Measurements from ENCODE around the gene ADPRH. TPM values are rescaled to one million over a fixed set of nuclear protein-coding genes. Genes with fewer than 3 reads are reported as not detected.

Gene ADPRH
- total RNA-seq, 5 donors from 2014 or later (not counting 1 experiment from before 2014, with no cell fraction given), result 0.43 to 3.6 (median 1.5) TPM

DNA sequence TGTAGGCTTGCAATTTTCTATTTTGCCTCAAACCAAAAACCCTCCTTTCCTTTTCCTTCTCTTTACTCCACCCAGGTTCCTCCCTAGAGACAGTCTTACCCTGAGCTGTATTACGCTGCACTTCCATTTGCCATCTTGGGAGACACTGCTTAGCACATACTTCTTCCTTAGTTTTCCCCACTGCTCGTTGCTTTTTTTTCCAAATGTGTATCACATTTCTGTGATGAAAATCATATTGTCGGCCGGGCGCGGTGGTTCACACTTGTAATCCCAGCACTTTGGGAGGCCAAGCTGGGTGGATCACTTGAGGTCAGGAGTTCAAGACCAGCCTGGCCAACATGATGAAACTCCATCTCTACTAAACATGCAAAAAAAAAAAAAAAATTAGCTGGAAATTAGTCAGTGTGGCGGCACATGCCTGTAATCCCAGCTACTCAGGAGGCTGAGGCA is 51.6 kb downstream of the ADPRH start:
- Mint-ChIP-seq H3K27me3 (peaks cover 0 to 5% of the 10 kb centered on the region in 2 donors), H3K4me1 (peaks cover 5 to 32% (median 13%) of the 10 kb centered on the region in 3 donors), H3K4me3 (no peak overlapping the region), H3K9me3 (no peaks in the 10 kb centered on the region), H3K27ac (no peak overlapping the region), H3K36me3 (no peaks in the 10 kb centered on the region)
- Histone ChIP-seq H3K9me3 (no peaks in the 10 kb centered on the region), H3K27ac (ENCODE audit: low read length) (no peak overlapping the region), H3K27me3 (replicated peaks in 1 of 2; ENCODE audit: control insufficient read depth in 2 of 2, extremely low read depth in 1 of 2, insufficient read depth in 2 of 2, low read length in 1 of 2) (peaks cover 0 to 5% of the 10 kb centered on the region in 2 experiments), H3K4me3 (ENCODE audit: control insufficient read depth in 1 of 2, extremely low read depth in 1 of 2, low read length in 1 of 2) (no peak overlapping the region), H3K4me1 (ENCODE audit: control insufficient read depth in 1 of 2, extremely low read depth in 1 of 2, insufficient read depth in 2 of 2, low read length in 2 of 2) (peaks cover 0 to 14% of the 10 kb centered on the region in 2 experiments), H3K36me3 (ENCODE audit: control insufficient read depth in 2 of 2, extremely low read depth in 1 of 2, insufficient read depth in 1 of 2, low read length in 1 of 2) (no peaks in the 10 kb centered on the region)
- ChIA-PET POLR2A (no interaction called here), CTCF (no interaction called here)
- DNase-seq (no peak), ATAC-seq (replicated peaks in 1 of 4) (no peak)
- 96% methylated on average over 7 of the region's 7 CpGs for WGBS (ENCODE audit: insufficient coverage)

DNA sequence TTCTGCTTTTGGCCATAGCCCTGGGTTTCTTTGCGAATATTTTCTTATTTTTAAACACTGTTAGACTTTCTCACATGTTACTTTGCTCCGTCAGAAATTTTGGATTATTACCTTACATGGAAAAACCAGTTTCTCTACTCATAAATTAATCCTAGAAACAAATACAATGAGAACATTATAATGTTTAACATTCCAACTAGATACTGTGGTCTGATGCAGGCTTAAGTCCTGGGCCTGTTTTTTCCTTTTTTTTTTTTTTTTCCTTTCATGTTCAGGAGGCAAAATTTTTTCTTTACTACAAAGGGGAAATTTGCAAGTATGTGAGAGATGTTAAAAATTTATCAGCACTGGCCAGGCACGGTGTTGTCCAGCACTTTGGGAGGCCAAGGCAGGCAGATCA is 52.2 kb downstream of the ADPRH start:
- no peaks in the 10 kb centered on the region for H3K9me3 Mint-ChIP-seq
- no peak overlapping the region for H3K4me3 Mint-ChIP-seq
- Histone ChIP-seq H3K36me3 (ENCODE audit: control insufficient read depth in 2 of 2, extremely low read depth in 1 of 2, insufficient read depth in 1 of 2, low read length in 1 of 2) (no peaks in the 10 kb centered on the region), H3K27ac (ENCODE audit: low read length) (no peak overlapping the region), H3K4me1 (ENCODE audit: control insufficient read depth in 1 of 2, extremely low read depth in 1 of 2, insufficient read depth in 2 of 2, low read length in 2 of 2) (peaks cover 0 to 13% of the 10 kb centered on the region in 2 experiments), H3K4me3 (ENCODE audit: control insufficient read depth in 1 of 2, extremely low read depth in 1 of 2, low read length in 1 of 2) (no peak overlapping the region), H3K27me3 (replicated peaks in 1 of 2; ENCODE audit: control insufficient read depth in 2 of 2, extremely low read depth in 1 of 2, insufficient read depth in 2 of 2, low read length in 1 of 2) (peaks cover 0 to 2% of the 10 kb centered on the region in 2 experiments), H3K9me3 (no peaks in the 10 kb centered on the region)
- H3K36me3 Mint-ChIP-seq, result no peaks in the 10 kb centered on the region
- CTCF ChIA-PET, result no interaction called here
- peaks cover 0 to under 1% of the 10 kb centered on the region in 2 donors for H3K27me3 Mint-ChIP-seq
- POLR2A ChIA-PET, result no interaction called here
- H3K4me1 Mint-ChIP-seq, result peaks cover 5 to 27% (median 13%) of the 10 kb centered on the region in 3 donors
- 83% methylated on average over 2 of the region's 3 CpGs for WGBS (ENCODE audit: insufficient coverage)
- H3K27ac Mint-ChIP-seq, result no peak overlapping the region
- no peak for ATAC-seq (replicated peaks in 1 of 4)
- no peak for DNase-seq

DNA sequence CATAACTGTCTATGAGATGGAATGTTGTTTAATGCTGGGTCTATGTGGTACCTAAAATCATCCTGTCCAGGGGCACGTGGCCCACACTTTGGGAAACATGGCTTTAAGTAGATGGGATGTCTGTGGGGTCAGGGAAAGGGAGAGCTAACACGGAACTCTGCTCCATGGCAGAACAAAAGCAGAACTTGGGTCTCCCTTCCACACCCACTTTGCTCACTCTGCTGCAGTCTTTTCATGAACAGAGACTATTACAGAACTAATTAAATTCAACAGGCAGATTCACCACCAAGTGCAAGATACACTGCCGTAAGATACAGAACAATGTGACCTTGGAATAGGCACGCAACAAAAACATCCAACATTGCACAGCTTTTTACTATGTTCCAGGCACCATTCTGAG is 52.9 kb downstream of the ADPRH start:
- ChIA-PET CTCF (no interaction called here), POLR2A (no interaction called here)
- Histone ChIP-seq H3K27ac (ENCODE audit: low read length) (no peak overlapping the region), H3K4me1 (ENCODE audit: control insufficient read depth in 1 of 2, extremely low read depth in 1 of 2, insufficient read depth in 2 of 2, low read length in 2 of 2) (peaks cover 0 to 8% of the 10 kb centered on the region in 2 experiments), H3K4me3 (ENCODE audit: control insufficient read depth in 1 of 2, extremely low read depth in 1 of 2, low read length in 1 of 2) (no peak overlapping the region), H3K9me3 (no peaks in the 10 kb centered on the region), H3K27me3 (replicated peaks in 1 of 2; ENCODE audit: control insufficient read depth in 2 of 2, extremely low read depth in 1 of 2, insufficient read depth in 2 of 2, low read length in 1 of 2) (no peaks in the 10 kb centered on the region), H3K36me3 (ENCODE audit: control insufficient read depth in 2 of 2, extremely low read depth in 1 of 2, insufficient read depth in 1 of 2, low read length in 1 of 2) (no peaks in the 10 kb centered on the region)
- no peaks in the 10 kb centered on the region for H3K36me3 Mint-ChIP-seq
- no peak for DNase-seq
- peaks cover 5 to 21% (median 9%) of the 10 kb centered on the region in 3 donors for H3K4me1 Mint-ChIP-seq
- H3K4me3 Mint-ChIP-seq, result no peak overlapping the region
- no peaks in the 10 kb centered on the region for H3K9me3 Mint-ChIP-seq
- no peaks in the 10 kb centered on the region for H3K27me3 Mint-ChIP-seq
- ATAC-seq (replicated peaks in 1 of 4), result no peak
- WGBS (ENCODE audit: insufficient coverage), result 81% methylated on average over 2 of the region's 4 CpGs
- H3K27ac Mint-ChIP-seq, result no peak overlapping the region

DNA sequence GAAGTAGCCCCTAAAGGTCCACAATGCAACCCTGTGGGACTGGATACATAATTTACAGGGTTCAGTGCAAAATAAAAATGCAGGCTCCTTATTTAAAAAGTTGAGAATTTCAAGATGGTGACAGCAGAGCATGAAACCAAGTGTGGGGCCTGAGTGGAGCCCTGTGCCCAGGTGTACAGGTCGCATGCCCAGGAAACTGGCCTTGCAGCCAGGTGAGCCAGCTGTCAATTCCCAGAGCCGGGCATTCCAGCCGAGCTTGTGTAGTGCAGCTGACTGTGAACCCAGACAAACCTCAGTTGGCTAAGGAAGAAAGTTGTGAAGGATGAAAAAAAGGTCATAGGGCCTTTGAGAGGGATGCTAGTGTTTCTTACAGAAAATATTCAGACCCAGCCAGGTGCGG is 53.5 kb downstream of the ADPRH start:
- WGBS (ENCODE audit: insufficient coverage), result 78% methylated on average over 4 of the region's 4 CpGs
- ATAC-seq (replicated peaks in 1 of 4), result no peak
- POLR2A ChIA-PET, result no interaction called here
- no peaks in the 10 kb centered on the region for H3K9me3 Mint-ChIP-seq
- Histone ChIP-seq H3K4me3 (ENCODE audit: control insufficient read depth in 1 of 2, extremely low read depth in 1 of 2, low read length in 1 of 2) (no peak overlapping the region), H3K27me3 (replicated peaks in 1 of 2; ENCODE audit: control insufficient read depth in 2 of 2, extremely low read depth in 1 of 2, insufficient read depth in 2 of 2, low read length in 1 of 2) (no peaks in the 10 kb centered on the region), H3K27ac (ENCODE audit: low read length) (no peak overlapping the region), H3K4me1 (ENCODE audit: control insufficient read depth in 1 of 2, extremely low read depth in 1 of 2, insufficient read depth in 2 of 2, low read length in 2 of 2) (peaks cover 0 to 2% of the 10 kb centered on the region in 2 experiments), H3K9me3 (no peaks in the 10 kb centered on the region), H3K36me3 (ENCODE audit: control insufficient read depth in 2 of 2, extremely low read depth in 1 of 2, insufficient read depth in 1 of 2, low read length in 1 of 2) (no peaks in the 10 kb centered on the region)
- H3K4me1 Mint-ChIP-seq, result peaks cover 3 to 18% (median 4%) of the 10 kb centered on the region in 3 donors
- H3K36me3 Mint-ChIP-seq, result no peaks in the 10 kb centered on the region
- H3K27me3 Mint-ChIP-seq, result no peaks in the 10 kb centered on the region
- CTCF ChIA-PET, result no interaction called here
- H3K4me3 Mint-ChIP-seq, result no peak overlapping the region
- DNase-seq, result no peak
- no peak overlapping the region for H3K27ac Mint-ChIP-seq

DNA sequence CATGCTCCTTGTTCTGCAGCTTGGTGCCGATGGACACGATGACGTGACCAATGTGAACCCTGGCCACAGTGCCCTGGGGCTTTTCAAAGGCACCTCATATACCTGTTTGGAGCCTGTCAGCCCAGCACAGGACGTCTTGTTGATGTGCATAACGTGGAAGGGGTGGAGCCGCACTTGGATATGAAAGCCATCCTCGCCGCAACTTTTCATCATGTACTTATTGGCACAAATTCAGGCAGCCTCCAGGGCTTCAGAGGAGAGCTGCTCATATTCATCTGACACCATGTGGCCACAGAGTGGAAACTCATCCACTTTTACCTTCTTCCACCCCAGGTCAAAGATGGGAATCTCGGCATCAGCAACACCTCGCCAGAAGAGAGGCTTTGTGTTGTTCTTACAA is 56.4 kb downstream of the ADPRH start:
- DNase-seq (no peak), ATAC-seq (replicated peaks in 1 of 4) (no peak)
- Mint-ChIP-seq H3K9me3 (no peaks in the 10 kb centered on the region), H3K27me3 (no peaks in the 10 kb centered on the region), H3K27ac (no peak overlapping the region), H3K4me3 (no peak overlapping the region), H3K36me3 (peaks cover 14% of the 10 kb centered on the region), H3K4me1 (peaks cover 0 to 18% (median 5%) of the 10 kb centered on the region in 3 donors)
- Histone ChIP-seq H3K36me3 (ENCODE audit: control insufficient read depth in 2 of 2, extremely low read depth in 1 of 2, insufficient read depth in 1 of 2, low read length in 1 of 2) (no peaks in the 10 kb centered on the region), H3K9me3 (no peaks in the 10 kb centered on the region), H3K27me3 (replicated peaks in 1 of 2; ENCODE audit: control insufficient read depth in 2 of 2, extremely low read depth in 1 of 2, insufficient read depth in 2 of 2, low read length in 1 of 2) (no peaks in the 10 kb centered on the region), H3K27ac (ENCODE audit: low read length) (no peak overlapping the region), H3K4me1 (ENCODE audit: control insufficient read depth in 1 of 2, extremely low read depth in 1 of 2, insufficient read depth in 2 of 2, low read length in 2 of 2) (peaks cover 0 to 4% of the 10 kb centered on the region in 2 experiments), H3K4me3 (ENCODE audit: control insufficient read depth in 1 of 2, extremely low read depth in 1 of 2, low read length in 1 of 2) (no peak overlapping the region)
- CTCF ChIA-PET, result no interaction called here
- WGBS (ENCODE audit: insufficient coverage), result 95% methylated on average over 8 of the region's 10 CpGs
- POLR2A ChIA-PET, result no interaction called here

DNA sequence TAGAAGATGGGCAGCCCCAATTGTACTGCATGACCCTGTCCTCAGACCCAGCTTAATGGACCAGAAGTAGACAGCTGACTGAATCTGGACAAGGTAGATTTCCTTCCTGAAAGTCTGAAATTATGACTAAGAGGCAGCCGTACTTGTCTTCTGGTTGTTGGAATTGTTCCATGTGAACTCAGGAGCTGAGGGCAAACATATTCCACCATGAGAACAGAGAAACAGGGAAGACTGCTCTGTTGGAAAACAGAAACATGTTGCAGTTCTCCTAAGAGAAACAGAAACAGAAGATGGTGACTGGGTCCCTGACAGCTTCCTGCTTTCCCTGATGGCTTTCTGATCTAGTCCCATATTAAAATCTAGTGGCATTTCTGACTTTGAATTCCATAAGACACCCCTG is 57.0 kb downstream of the ADPRH start:
- peaks cover 0 to 4% of the 10 kb centered on the region in 2 experiments for H3K4me1 ChIP-seq (ENCODE audit: control insufficient read depth in 1 of 2, extremely low read depth in 1 of 2, insufficient read depth in 2 of 2, low read length in 2 of 2)
- peaks cover 0 to 18% (median 5%) of the 10 kb centered on the region in 3 donors for H3K4me1 Mint-ChIP-seq
- peaks cover 0 to 1% of the 10 kb centered on the region in 2 donors for H3K36me3 ChIP-seq (ENCODE audit: control insufficient read depth in 2 of 2, extremely low read depth in 1 of 2, insufficient read depth in 1 of 2, low read length in 1 of 2)
- H3K9me3 Mint-ChIP-seq, result no peaks in the 10 kb centered on the region
- no peaks in the 10 kb centered on the region for H3K27me3 Mint-ChIP-seq
- H3K4me3 ChIP-seq (ENCODE audit: control insufficient read depth in 1 of 2, extremely low read depth in 1 of 2, low read length in 1 of 2), result no peak overlapping the region
- 100% methylated on average over 1 of the region's 1 CpG for WGBS (ENCODE audit: insufficient coverage)
- ChIA-PET POLR2A (no interaction called here), CTCF (no interaction called here)
- no peak overlapping the region for H3K27ac Mint-ChIP-seq
- H3K36me3 Mint-ChIP-seq, result peaks cover 16% of the 10 kb centered on the region
- H3K27ac ChIP-seq (ENCODE audit: low read length), result no peak overlapping the region
- no peaks in the 10 kb centered on the region for H3K9me3 ChIP-seq
- no peak for ATAC-seq (replicated peaks in 1 of 4)
- H3K27me3 ChIP-seq (replicated peaks in 1 of 2; ENCODE audit: control insufficient read depth in 2 of 2, extremely low read depth in 1 of 2, insufficient read depth in 2 of 2, low read length in 1 of 2), result no peaks in the 10 kb centered on the region
- no peak overlapping the region for H3K4me3 Mint-ChIP-seq
- DNase-seq, result no peak
